GM12865 (cell line): Measurements from ENCODE around the gene RAB26.

Experiments
- DNase-seq: peaks from one replicate; pipeline ENCODE4 v3.0.0; 2010; ENCODE audit warnings: low read depth
- H3K4me3 ChIP-seq: 2 replicates; pipeline ENCODE4 v1.5.1; 2011; ENCODE audit warnings: mild to moderate bottlenecking, low read depth, low read length, control low read depth
- CTCF ChIP-seq: IDR thresholded peaks from 2 replicates; pipeline ENCODE4 v1.5.1; 2011; ENCODE audit warnings: low read length, control low read depth, low read depth, inconsistent platforms; ENCODE audit not compliant: insufficient read depth; ENCODE audit errors: missing control alignments

Gene RAB26

GRCh38 chr16:2191446-2191706 lies 43.0 kb downstream of the RAB26 start:
- no peak overlapping the region for H3K4me3 ChIP-seq
- TF ChIP-seq CTCF: no peak
- DNase-seq: no peak

- no peak for TF ChIP-seq CTCF
- no peak for DNase-seq
- no peak overlapping the region for H3K4me3 ChIP-seq
Measured at GRCh38 chr16:2194166-2194834, 45.9 kb downstream of the RAB26 start.

GRCh38 chr16:2194852-2195321 lies 46.5 kb downstream of the RAB26 start:
- H3K4me3 ChIP-seq: no peak overlapping the region
- peak; percentile 50 for TF ChIP-seq CTCF
- DNase-seq: peak; percentile 80

GRCh38 chr16:2195322-2196161 lies 47.1 kb downstream of the RAB26 start:
- no peak for TF ChIP-seq CTCF
- DNase-seq: no peak
- no peak overlapping the region for H3K4me3 ChIP-seq

GRCh38 chr16:2196162-2196980 lies 47.9 kb downstream of the RAB26 start, which contains the start of gene CASKIN1:
Gene CASKIN1 (minus strand): TSS chr16:2196605. CDS start chr16:2196432, 173 bp downstream.
- no peak for DNase-seq
- TF ChIP-seq CTCF: no peak
- H3K4me3 ChIP-seq: no peak within 1 kb of the TSS

GRCh38 chr16:2196981-2197511 lies 48.6 kb downstream of the RAB26 start:
- no peak overlapping the region for H3K4me3 ChIP-seq
- TF ChIP-seq CTCF: no peak
- no peak for DNase-seq
